ENCODE results near the gene NAT8. TPM values are rescaled to one million over a fixed set of nuclear protein-coding genes. Genes with fewer than 3 reads are reported as not detected.

NAT8 gene
- not detected in 5 replicates for total RNA-seq (2022; extraction: Qiagen RNA extraction)

DNA sequence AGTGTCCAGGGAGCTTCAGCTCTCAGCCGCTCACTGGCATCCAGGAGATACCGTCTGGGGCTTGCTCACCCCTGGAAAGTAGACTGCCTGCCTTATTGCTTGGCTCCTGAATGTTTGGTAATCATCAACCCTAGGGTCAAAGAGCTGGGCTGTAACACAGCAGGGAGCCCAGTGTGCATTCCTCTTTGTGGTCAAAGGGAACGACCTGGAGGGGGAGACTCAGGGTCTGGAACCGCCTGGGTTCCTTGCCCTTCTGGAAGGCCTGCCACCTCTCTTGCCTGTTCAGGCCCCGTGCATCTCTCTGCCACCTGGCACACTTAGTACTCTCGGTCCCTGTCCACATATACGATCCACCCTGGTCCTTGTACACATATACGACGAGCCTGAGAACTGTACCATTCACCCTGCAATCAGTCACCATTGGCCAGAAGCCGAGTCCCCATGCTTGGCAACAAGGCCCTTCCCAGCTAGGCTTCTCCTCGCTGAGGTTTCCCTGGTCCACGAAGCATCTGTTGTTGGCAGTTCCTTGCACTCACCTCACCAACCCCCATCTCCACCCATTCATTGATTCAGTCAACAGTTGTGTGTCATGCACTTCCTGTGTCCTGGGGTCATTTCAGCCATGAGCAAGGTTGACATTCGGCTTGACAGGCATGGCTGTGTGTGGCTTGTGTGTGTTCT is at the start of gene NAT8:
Gene NAT8 (minus strand): TSS at position 85 of the 681 bp plus-strand sequence. CDS start 794 bp downstream, outside the sequence.

Other genes starting within 250 kb of the NAT8 start
- 69.5 to 109 TPM (median 84.0 TPM) in 5 replicates for gene TPRKB, start 94.9 kb upstream of the NAT8 start, total RNA-seq (2022; extraction: Qiagen RNA extraction)
- gene DUSP11, start 137.7 kb upstream of the NAT8 start, total RNA-seq (2022; extraction: Qiagen RNA extraction) = 38.6 to 48.2 TPM (median 38.8 TPM) in 5 replicates
- gene C2orf78, start 141.8 kb upstream of the NAT8 start, total RNA-seq (2022; extraction: Qiagen RNA extraction) = not detected in 5 replicates
- gene STAMBP, start 186.5 kb upstream of the NAT8 start, total RNA-seq (2022; extraction: Qiagen RNA extraction) = 48.1 to 51.1 TPM (median 49.9 TPM) in 5 replicates